Neural cell (in vitro differentiated cells): Measurements from ENCODE around the gene PREX1. TPM values are rescaled to one million over a fixed set of nuclear protein-coding genes. Genes with fewer than 3 reads are reported as not detected.

ENCODE experiments used
- H2AFZ ChIP-seq: fragments of 200-600, 300-800 bp; sonication (generic), shearing (Covaris generic); 2 replicates; pipeline ENCODE4 v1.6.0; 2014; ENCODE audit warnings: low read depth, mild to moderate bottlenecking, antibody characterized with exemption, low read length, moderate library complexity
- H3F3A ChIP-seq: fragments of 200-600 bp; shearing (Covaris generic); 2 replicates; pipeline ENCODE4 v1.6.1; 2016; ENCODE audit warnings: mild to moderate bottlenecking, moderate library complexity, mixed read lengths, antibody characterized with exemption, low read length; ENCODE audit not compliant: insufficient read depth, poor library complexity, severe bottlenecking
- H3K27ac ChIP-seq: fragments of 200-600, 300-800 bp; sonication (generic), shearing (Covaris generic); 2 replicates; pipeline ENCODE4 v1.5.1; 2014; ENCODE audit warnings: mild to moderate bottlenecking, low read length, moderate library complexity
- H3K27me3 ChIP-seq: fragments of 300-800, 200-600 bp; sonication (generic), shearing (Covaris generic); 2 replicates; pipeline ENCODE4 v1.6.0; 2014; ENCODE audit warnings: mild to moderate bottlenecking, low read depth, low read length, moderate library complexity; ENCODE audit not compliant: insufficient read depth
- H3K36me3 ChIP-seq: fragments of 300-800, 200-600 bp; sonication (generic), shearing (Covaris generic); 2 replicates; pipeline ENCODE4 v1.5.1; 2014; ENCODE audit warnings: mild to moderate bottlenecking, antibody characterized with exemption, low read length, moderate library complexity; ENCODE audit not compliant: insufficient read depth
- H3K4me2 ChIP-seq: fragments of 300-800, 200-600 bp; sonication (generic), shearing (Covaris generic); 2 replicates; pipeline ENCODE4 v1.6.0; 2014; ENCODE audit warnings: mild to moderate bottlenecking, low read length
- H3K4me3 ChIP-seq: fragments of 300-800, 200-600 bp; sonication (generic), shearing (Covaris generic); 2 replicates; pipeline ENCODE4 v1.5.1; 2014; ENCODE audit warnings: mild to moderate bottlenecking, low read length, moderate library complexity
- H3K79me2 ChIP-seq: fragments of 200-600 bp; shearing (Covaris generic); replicated peaks from 2 replicates; pipeline ENCODE4 v1.6.0; 2014; ENCODE audit warnings: mild to moderate bottlenecking, low read length, moderate library complexity; ENCODE audit not compliant: insufficient read depth
- H3K9ac ChIP-seq: fragments of 300-800, 200-600 bp; sonication (generic), shearing (Covaris generic); 2 replicates; pipeline ENCODE4 v1.6.1; 2016; ENCODE audit warnings: mild to moderate bottlenecking, low read length, mixed read lengths
- H3K9me2 ChIP-seq: fragments of 200-600 bp; shearing (Covaris generic); 2 replicates; pipeline ENCODE4 v1.6.1; 2016; ENCODE audit warnings: mild to moderate bottlenecking, low read length, mixed read lengths; ENCODE audit not compliant: insufficient read depth
- H3K9me3 ChIP-seq: fragments of 200-600, 300-800 bp; sonication (generic), shearing (Covaris generic); 2 replicates; pipeline ENCODE4 v1.6.1; 2016; ENCODE audit warnings: mild to moderate bottlenecking, mixed run types, low read length, moderate library complexity, mixed read lengths
- H4K20me1 ChIP-seq: fragments of 200-600 bp; shearing (Covaris generic); 2 replicates; pipeline ENCODE4 v1.6.1; 2016; ENCODE audit warnings: mild to moderate bottlenecking, mixed run types; ENCODE audit not compliant: insufficient read depth
- EP300 ChIP-seq: fragments of 450-650 bp; conservative IDR thresholded peaks from 2 replicates; pipeline ENCODE4 v1.6.1; 2014; ENCODE audit warnings: antibody characterized with exemption, mild to moderate bottlenecking, moderate library complexity; ENCODE audit not compliant: poor library complexity, severe bottlenecking
- EZH2 ChIP-seq: fragments of 200-600, 300-800 bp; shearing (Covaris generic), sonication (generic); IDR thresholded peaks from 2 replicates; pipeline ENCODE4 v1.6.1; 2014; ENCODE audit warnings: antibody characterized with exemption, low read length, borderline replicate concordance, mild to moderate bottlenecking; ENCODE audit not compliant: insufficient read depth, poor library complexity, severe bottlenecking
- MXI1 ChIP-seq: fragments of 450-650 bp; conservative IDR thresholded peaks from 2 replicates; pipeline ENCODE4 v1.6.1; 2014; ENCODE audit warnings: antibody characterized with exemption, mild to moderate bottlenecking; ENCODE audit not compliant: poor library complexity, severe bottlenecking
- POLR2AphosphoS5 ChIP-seq: IDR thresholded peaks from 2 replicates; pipeline ENCODE4 v1.6.1; 2012
- RAD21 ChIP-seq: fragments of 450-650 bp; conservative IDR thresholded peaks from 2 replicates; pipeline ENCODE4 v1.6.1; 2014; ENCODE audit warnings: antibody characterized with exemption, mild to moderate bottlenecking, moderate library complexity
- REST ChIP-seq: IDR thresholded peaks from 2 replicates; pipeline ENCODE4 v1.6.1; 2012; ENCODE audit warnings: borderline replicate concordance
- SMC3 ChIP-seq: fragments of 450-650 bp; conservative IDR thresholded peaks from 2 replicates; pipeline ENCODE4 v1.6.1; 2014; ENCODE audit warnings: antibody characterized with exemption, mild to moderate bottlenecking, moderate library complexity; ENCODE audit not compliant: poor library complexity
- TAF1 ChIP-seq: IDR thresholded peaks from 2 replicates; pipeline ENCODE4 v1.6.1; 2012; ENCODE audit warnings: low read depth
- polyA plus RNA-seq: library from polyadenylated mRNA; depleted of rRNA; stranded (reverse); fragments of >200 nt; gene quantifications from 2 replicates; pipeline ENCODE4 v1.2.3, GENCODE V29; 2014
- TF ChIP-seq, protein P1 (sequence below): fragments of 450-650 bp; IDR thresholded peaks from 2 replicates; pipeline ENCODE4 v1.5.1; 2014; ENCODE audit warnings: antibody characterized with exemption, mild to moderate bottlenecking, moderate library complexity; ENCODE audit not compliant: poor library complexity, severe bottlenecking

PREX1 gene
- polyA plus RNA-seq, 1 donor from 2014 or later = 0.06 TPM

GRCh38 chr20:48709744-48710143 lies 118.1 kb downstream of the PREX1 start:
- Histone ChIP-seq H3K9ac (no peak overlapping the region), H3K4me3 (no peak overlapping the region), H3K27ac (no peak overlapping the region), H3K9me3 (no peaks in the 10 kb centered on the region), H3K79me2 (no peaks in the 10 kb centered on the region), H4K20me1 (no peaks in the 10 kb centered on the region), H3K4me2 (no peak overlapping the region), H3F3A (no peaks in the 10 kb centered on the region), H3K36me3 (no peaks in the 10 kb centered on the region), H2AFZ (no peak overlapping the region), H3K9me2 (no peaks in the 10 kb centered on the region), H3K27me3 (no peaks in the 10 kb centered on the region)
- no peak for TF ChIP-seq RAD21
- TF ChIP-seq, protein P1, sequence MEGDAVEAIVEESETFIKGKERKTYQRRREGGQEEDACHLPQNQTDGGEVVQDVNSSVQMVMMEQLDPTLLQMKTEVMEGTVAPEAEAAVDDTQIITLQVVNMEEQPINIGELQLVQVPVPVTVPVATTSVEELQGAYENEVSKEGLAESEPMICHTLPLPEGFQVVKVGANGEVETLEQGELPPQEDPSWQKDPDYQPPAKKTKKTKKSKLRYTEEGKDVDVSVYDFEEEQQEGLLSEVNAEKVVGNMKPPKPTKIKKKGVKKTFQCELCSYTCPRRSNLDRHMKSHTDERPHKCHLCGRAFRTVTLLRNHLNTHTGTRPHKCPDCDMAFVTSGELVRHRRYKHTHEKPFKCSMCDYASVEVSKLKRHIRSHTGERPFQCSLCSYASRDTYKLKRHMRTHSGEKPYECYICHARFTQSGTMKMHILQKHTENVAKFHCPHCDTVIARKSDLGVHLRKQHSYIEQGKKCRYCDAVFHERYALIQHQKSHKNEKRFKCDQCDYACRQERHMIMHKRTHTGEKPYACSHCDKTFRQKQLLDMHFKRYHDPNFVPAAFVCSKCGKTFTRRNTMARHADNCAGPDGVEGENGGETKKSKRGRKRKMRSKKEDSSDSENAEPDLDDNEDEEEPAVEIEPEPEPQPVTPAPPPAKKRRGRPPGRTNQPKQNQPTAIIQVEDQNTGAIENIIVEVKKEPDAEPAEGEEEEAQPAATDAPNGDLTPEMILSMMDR = no peak
- no peak for TF ChIP-seq EZH2
- no peak for TF ChIP-seq POLR2AphosphoS5
- TF ChIP-seq REST = no peak
- no peak for TF ChIP-seq MXI1
- no peak for TF ChIP-seq SMC3
- no peak for TF ChIP-seq EP300
- TF ChIP-seq TAF1 = no peak

- Histone ChIP-seq H3K9me3 (no peaks in the 10 kb centered on the region), H4K20me1 (no peaks in the 10 kb centered on the region), H3K79me2 (no peaks in the 10 kb centered on the region), H3F3A (no peaks in the 10 kb centered on the region), H2AFZ (no peak overlapping the region), H3K9ac (no peak overlapping the region), H3K36me3 (no peaks in the 10 kb centered on the region), H3K27me3 (no peaks in the 10 kb centered on the region), H3K9me2 (no peaks in the 10 kb centered on the region), H3K27ac (no peak overlapping the region), H3K4me3 (no peak overlapping the region), H3K4me2 (no peak overlapping the region)
- TF ChIP-seq REST (no peak), POLR2AphosphoS5 (no peak), SMC3 (no peak), MXI1 (no peak), EP300 (no peak), TAF1 (no peak), RAD21 (no peak), EZH2 (no peak)
- TF ChIP-seq, protein P1 = no peak
These were observed 118.6 kb downstream of the PREX1 start for GRCh38 chr20:48709058-48709691.
